GM23248 (cell line): ENCODE measurements around the gene WDR13. TPM values are rescaled to one million over a fixed set of nuclear protein-coding genes. Genes with fewer than 3 reads are reported as not detected.

Experiments used
- DNase-seq: peaks from one replicate; pipeline ENCODE4 v3.0.0-alpha.2; 2015
- H2AFZ ChIP-seq: fragments of 200-600 bp; sonication (generic); 2 replicates; pipeline ENCODE4 v1.6.1; 2016; ENCODE audit warnings: antibody characterized with exemption
- H3F3A ChIP-seq: fragments of 200-600 bp; sonication (generic); 2 replicates; pipeline ENCODE4 v1.6.1; 2016; ENCODE audit warnings: mild to moderate bottlenecking, antibody characterized with exemption, mixed run types; ENCODE audit not compliant: insufficient read depth
- H3K27ac ChIP-seq: fragments of 200-600 bp; sonication (generic); 2 replicates; pipeline ENCODE4 v1.5.1; 2016; ENCODE audit warnings: mild to moderate bottlenecking
- H3K27me3 ChIP-seq: fragments of 200-600 bp; sonication (generic); replicated peaks from 2 replicates; pipeline ENCODE4 v1.6.1; 2016; ENCODE audit warnings: mild to moderate bottlenecking; ENCODE audit not compliant: insufficient read depth
- H3K36me3 ChIP-seq: fragments of 200-600 bp; sonication (generic); 2 replicates; pipeline ENCODE4 v1.6.1; 2016; ENCODE audit warnings: low read depth, mild to moderate bottlenecking
- H3K4me1 ChIP-seq: fragments of 200-600 bp; sonication (generic); 2 replicates; pipeline ENCODE4 v1.6.1; 2016; ENCODE audit warnings: mild to moderate bottlenecking; ENCODE audit not compliant: insufficient read depth
- H3K4me2 ChIP-seq: fragments of 200-600 bp; sonication (generic); one replicate; pipeline ENCODE4 v1.6.1; 2016; ENCODE audit warnings: mild to moderate bottlenecking; ENCODE audit not compliant: unreplicated experiment
- H3K4me3 ChIP-seq: fragments of 200-600 bp; sonication (generic); 2 replicates; pipeline ENCODE4 v1.5.1; 2016; ENCODE audit warnings: mild to moderate bottlenecking
- H3K79me2 ChIP-seq: fragments of 200-600 bp; sonication (generic); 2 replicates; pipeline ENCODE4 v1.6.1; 2016; ENCODE audit warnings: mild to moderate bottlenecking; ENCODE audit not compliant: insufficient read depth
- H3K9ac ChIP-seq: fragments of 200-600 bp; sonication (generic); 2 replicates; pipeline ENCODE4 v1.6.1; 2016; ENCODE audit warnings: mild to moderate bottlenecking
- H3K9me2 ChIP-seq: fragments of 200-600 bp; sonication (generic); 2 replicates; pipeline ENCODE4 v1.6.1; 2016; ENCODE audit warnings: mixed run types, mild to moderate bottlenecking, moderate library complexity; ENCODE audit not compliant: insufficient read depth
- H3K9me3 ChIP-seq: fragments of 200-600 bp; sonication (generic); one replicate; pipeline ENCODE4 v1.6.1; 2017; ENCODE audit warnings: low read depth
- H4K20me1 ChIP-seq: fragments of 200-600 bp; sonication (generic); 2 replicates; pipeline ENCODE4 v1.6.0; 2016; ENCODE audit not compliant: insufficient read depth
- EZH2 ChIP-seq: fragments of 200-600 bp; sonication (generic); IDR thresholded peaks from 2 replicates; pipeline ENCODE4 v1.6.1; 2018; ENCODE audit warnings: antibody characterized with exemption, mild to moderate bottlenecking; ENCODE audit not compliant: insufficient read depth, poor library complexity, severe bottlenecking
- EZH2phosphoT487 ChIP-seq: fragments of 200-600 bp; sonication (generic); IDR thresholded peaks from 2 replicates; pipeline ENCODE4 v1.6.1; 2018; ENCODE audit warnings: antibody characterized with exemption, moderate library complexity, mild to moderate bottlenecking, low read depth; ENCODE audit not compliant: insufficient read depth
- WGBS, 2 experiments: methylation state at CpG; one replicate each; pipeline ENCODE4 v1.1.6; 2015 to 2017; ENCODE audit warnings: low lambda C conversion rate in 2 of 2, low coverage in 1 of 2; ENCODE audit errors: missing lambda C conversion rate in 2 of 2; 5-methylcytosine and 5-hydroxymethylcytosine counted together
- in situ Hi-C: fragments of 300-500 bp; cut with MboI; formaldehyde crosslinking; loops from 2 replicates; pipeline ENCODE4 v1.15.0; 2020
- polyA plus RNA-seq: library from polyadenylated mRNA; unstranded; fragments of >200 nt; fragmentation: Nextera tagmentation; extraction: Ambion mirVana; gene quantifications from 2 replicates; pipeline ENCODE4 v1.2.1, GENCODE V29; 2016
- total RNA-seq: library from RNA; depleted of rRNA; stranded (reverse); fragments of >200 nt; shearing (Covaris generic); gene quantifications from 2 replicates; pipeline ENCODE4 v1.2.3, GENCODE V29; 2014

WDR13 gene
- total and polyA plus RNA-seq, 2 experiments from 2014 or later, result 89.7 to 120 TPM

- Histone ChIP-seq H3K9me3 (no peaks in the 10 kb centered on the region), H3K4me2 (peak overlapping the region; percentile 65), H3K27me3 (no peaks in the 10 kb centered on the region), H3K4me1 (no peaks in the 10 kb centered on the region), H3K79me2 (peaks cover 14% of the 10 kb centered on the region), H3K4me3 (peak overlapping the region; percentile 82), H4K20me1 (no peaks in the 10 kb centered on the region), H3K27ac (peak overlapping the region; percentile 98; the same call in 1 of the 2 replicates), H3K36me3 (no peaks in the 10 kb centered on the region), H2AFZ (no peak overlapping the region), H3F3A (no peaks in the 10 kb centered on the region), H3K9me2 (no peaks in the 10 kb centered on the region), H3K9ac (peak overlapping the region; percentile 97)
- TF ChIP-seq EZH2phosphoT487 (no peak), EZH2 (no peak)
- in situ Hi-C loops, result no loop called here
- 90 to 91% methylated on average over 23 to 24 of the region's 25 CpGs for WGBS, 2 experiments
- no peak for DNase-seq
Measured at GRCh38 chrX:48598614-48599013, 1.3 kb downstream of the WDR13 start.

DNA sequence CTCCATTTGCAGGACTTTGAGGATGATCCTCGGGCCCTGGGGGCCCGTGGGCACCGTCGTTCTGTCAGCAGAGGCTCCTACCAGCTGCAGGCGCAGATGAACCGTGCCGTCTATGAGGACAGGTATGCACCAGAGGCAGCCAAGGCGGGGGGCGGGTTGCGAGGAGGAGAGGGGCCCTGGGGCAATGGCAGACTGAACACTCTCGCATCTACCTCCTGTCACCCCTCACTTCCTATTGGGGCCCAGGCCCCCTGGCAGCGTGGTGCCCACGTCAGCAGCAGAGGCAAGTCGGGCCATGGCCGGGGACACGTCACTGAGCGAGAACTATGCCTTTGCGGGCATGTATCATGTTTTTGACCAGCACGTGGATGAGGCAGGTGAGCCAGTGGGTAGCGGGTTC lies 2.0 kb downstream of the WDR13 start:
- in situ Hi-C loops, result no loop called here
- no peak overlapping the region for H3K4me2 ChIP-seq
- H2AFZ ChIP-seq, result no peak overlapping the region
- H3K9ac ChIP-seq, result no peak overlapping the region
- H3F3A ChIP-seq, result no peaks in the 10 kb centered on the region
- no peaks in the 10 kb centered on the region for H3K9me3 ChIP-seq
- peaks cover 14% of the 10 kb centered on the region for H3K79me2 ChIP-seq
- H3K27me3 ChIP-seq, result no peaks in the 10 kb centered on the region
- H3K27ac ChIP-seq, result no peak overlapping the region
- 91 to 100% methylated on average over 1 to 20 of the region's 20 CpGs for WGBS, 2 experiments
- no peaks in the 10 kb centered on the region for H3K4me1 ChIP-seq
- H4K20me1 ChIP-seq, result no peaks in the 10 kb centered on the region
- no peaks in the 10 kb centered on the region for H3K9me2 ChIP-seq
- H3K4me3 ChIP-seq, result no peak overlapping the region
- no peak for DNase-seq
- no peaks in the 10 kb centered on the region for H3K36me3 ChIP-seq
- no peak for TF ChIP-seq EZH2phosphoT487
- TF ChIP-seq EZH2, result no peak

GRCh38 chrX:48600226-48600625 lies 2.9 kb downstream of the WDR13 start:
- Histone ChIP-seq H3K4me2 (no peak overlapping the region), H3K79me2 (peaks cover 14% of the 10 kb centered on the region), H3K4me3 (no peak overlapping the region), H3K9ac (no peak overlapping the region), H3K9me2 (no peaks in the 10 kb centered on the region), H3K9me3 (no peaks in the 10 kb centered on the region), H3K27ac (no peak overlapping the region), H3K4me1 (no peaks in the 10 kb centered on the region), H3K36me3 (no peaks in the 10 kb centered on the region), H3K27me3 (no peaks in the 10 kb centered on the region), H3F3A (no peaks in the 10 kb centered on the region), H4K20me1 (no peaks in the 10 kb centered on the region), H2AFZ (no peak overlapping the region)
- in situ Hi-C loops, result no loop called here
- DNase-seq, result no peak
- no peak for TF ChIP-seq EZH2phosphoT487
- no peak for TF ChIP-seq EZH2
- WGBS, 2 experiments, result 80 to 87% methylated on average over 1 to 9 of the region's 19 CpGs

- Histone ChIP-seq H3K4me1 (no peaks in the 10 kb centered on the region), H3K27me3 (no peaks in the 10 kb centered on the region), H3K4me3 (no peak overlapping the region), H3K79me2 (peaks cover 14% of the 10 kb centered on the region), H3F3A (no peaks in the 10 kb centered on the region), H4K20me1 (no peaks in the 10 kb centered on the region), H3K36me3 (no peaks in the 10 kb centered on the region), H3K4me2 (no peak overlapping the region), H2AFZ (no peak overlapping the region), H3K27ac (no peak overlapping the region), H3K9me3 (no peaks in the 10 kb centered on the region), H3K9ac (no peak overlapping the region), H3K9me2 (no peaks in the 10 kb centered on the region)
- 84 to 85% methylated on average over 8 to 14 of the region's 17 CpGs for WGBS, 2 experiments
- no peak for DNase-seq
- TF ChIP-seq EZH2 (no peak), EZH2phosphoT487 (no peak)
- in situ Hi-C loops, result no loop called here
Measured at GRCh38 chrX:48601741-48602394, 4.6 kb downstream of the WDR13 start.

GRCh38 chrX:48604701-48605100 lies 7.4 kb downstream of the WDR13 start:
- Histone ChIP-seq H3K4me1 (no peaks in the 10 kb centered on the region), H3K9ac (no peak overlapping the region), H2AFZ (no peak overlapping the region), H3K9me3 (no peaks in the 10 kb centered on the region), H3K4me3 (no peak overlapping the region), H3K27me3 (no peaks in the 10 kb centered on the region), H3K4me2 (no peak overlapping the region), H3K27ac (no peak overlapping the region), H3K36me3 (no peaks in the 10 kb centered on the region), H3K79me2 (no peaks in the 10 kb centered on the region), H3K9me2 (no peaks in the 10 kb centered on the region), H4K20me1 (no peaks in the 10 kb centered on the region), H3F3A (no peaks in the 10 kb centered on the region)
- no peak for DNase-seq
- TF ChIP-seq EZH2 (no peak), EZH2phosphoT487 (no peak)
- WGBS, 2 experiments, result 98 to 100% methylated on average over 14 to 16 of the region's 16 CpGs
- in situ Hi-C loops, result no loop called here
